Gastrocnemius medialis (tissue), 4 donors: ENCODE measurements around the gene ELMO1. TPM values are rescaled to one million over a fixed set of nuclear protein-coding genes. Genes with fewer than 3 reads are reported as not detected.
A peak's percentile ranks its signal among the peaks of the same experiment; 100 is the strongest.

Source experiments
- ATAC-seq, 2 donors: fragments of 150-250 bp; one replicate each; pipeline ENCODE4 v1.9.1; 2016
- DNase-seq, 2 donors: peaks; one replicate each; pipeline ENCODE4 v3.0.0-alpha.2; 2019
- H3K27ac ChIP-seq, 4 donors: fragments of 200-600 bp; sonication (generic); 1 replicate in 1 of 4; 2 replicates in 3 of 4; pipeline ENCODE4 v1.5.1; 2016 to 2018; ENCODE audit warnings: mild to moderate bottlenecking in 2 of 4, moderate library complexity in 1 of 4
- H3K27me3 ChIP-seq, 3 donors: fragments of 200-600 bp; sonication (generic) in 2 of 3; 1 replicate in 1 of 3; 2 replicates in 2 of 3; pipeline versions ENCODE4 v1.5.1 to v1.6.0; 2016 to 2019; ENCODE audit warnings: mild to moderate bottlenecking in 1 of 3, moderate library complexity in 1 of 3
- H3K36me3 ChIP-seq, 2 donors: fragments of 200-600 bp; sonication (generic) in 1 of 2; one replicate each; pipeline ENCODE4 v1.5.1; 2017 to 2018
- H3K4me1 ChIP-seq, 2 donors: fragments of 200-600 bp; sonication (generic) in 1 of 2; one replicate each; pipeline ENCODE4 v1.5.1; 2016 to 2017; ENCODE audit warnings: mild to moderate bottlenecking in 2 of 2
- H3K4me3 ChIP-seq, 4 donors: fragments of 200-600 bp; sonication (generic) in 3 of 4; 1 replicate in 1 of 4; 2 replicates in 3 of 4; pipeline ENCODE4 v1.5.1; 2016 to 2019; ENCODE audit warnings: mild to moderate bottlenecking in 2 of 4
- H3K9me3 ChIP-seq, 3 donors: fragments of 200-600 bp; sonication (generic) in 2 of 3; 1 replicate in 1 of 3; 2 replicates in 2 of 3; pipeline ENCODE4 v1.5.1; 2016 to 2019
- POLR2A ChIP-seq, 2 donors: fragments of 450-650 bp; IDR thresholded peaks; one replicate each; pipeline ENCODE4 v1.6.1; 2017; ENCODE audit warnings: antibody characterized with exemption in 2 of 2, mild to moderate bottlenecking in 2 of 2, moderate library complexity in 2 of 2
- in situ Hi-C, 4 donors: fragments of 200-750 bp; cut with MboI; loops; one replicate each; pipeline versions ENCODE4 v1.15.0 to v1.8.0; 2017; ENCODE audit warnings: low sequenced_read_pairs in 4 of 4
- intact Hi-C: fragments of 100-400 bp; cut with DNase I; formaldehyde crosslinking; loops from one replicate; pipeline ENCODE4 v1.15.1; 2023; ENCODE audit warnings: low total_unique reads
- total RNA-seq, 4 donors: library from RNA; depleted of rRNA; stranded (reverse); fragments of >200 nt; gene quantifications; one replicate each; pipeline versions ENCODE4 v1.1.0 to v1.2.3, GENCODE V29; 2016
- TF ChIP-seq, protein P1 (sequence below), 5 experiments: fragments of 450-650 bp in 3 of 5; fragments of 200-600 bp in 2 of 5; sonication (generic) in 2 of 5; IDR thresholded peaks in 4 of 5; conservative IDR thresholded peaks in 1 of 5; 1 replicate in 4 of 5; 2 replicates in 1 of 5; pipeline ENCODE4 v1.5.1; 2016 to 2019; ENCODE audit warnings: antibody characterized with exemption in 5 of 5, mild to moderate bottlenecking in 3 of 5, moderate library complexity in 3 of 5

Gene ELMO1
- total RNA-seq, 4 donors from 2014 or later: 8.4 to 18.9 (median 14.6) TPM

- ATAC-seq: no peak
- no peak for DNase-seq
- intact Hi-C loops (loop anchor here (10.0 kb wide), 2 partner anchors 86 to 154 kb away; partner anchors contain the start of gene ELMO1), in situ Hi-C loops (no loop called here)
- TF ChIP-seq, protein P1, sequence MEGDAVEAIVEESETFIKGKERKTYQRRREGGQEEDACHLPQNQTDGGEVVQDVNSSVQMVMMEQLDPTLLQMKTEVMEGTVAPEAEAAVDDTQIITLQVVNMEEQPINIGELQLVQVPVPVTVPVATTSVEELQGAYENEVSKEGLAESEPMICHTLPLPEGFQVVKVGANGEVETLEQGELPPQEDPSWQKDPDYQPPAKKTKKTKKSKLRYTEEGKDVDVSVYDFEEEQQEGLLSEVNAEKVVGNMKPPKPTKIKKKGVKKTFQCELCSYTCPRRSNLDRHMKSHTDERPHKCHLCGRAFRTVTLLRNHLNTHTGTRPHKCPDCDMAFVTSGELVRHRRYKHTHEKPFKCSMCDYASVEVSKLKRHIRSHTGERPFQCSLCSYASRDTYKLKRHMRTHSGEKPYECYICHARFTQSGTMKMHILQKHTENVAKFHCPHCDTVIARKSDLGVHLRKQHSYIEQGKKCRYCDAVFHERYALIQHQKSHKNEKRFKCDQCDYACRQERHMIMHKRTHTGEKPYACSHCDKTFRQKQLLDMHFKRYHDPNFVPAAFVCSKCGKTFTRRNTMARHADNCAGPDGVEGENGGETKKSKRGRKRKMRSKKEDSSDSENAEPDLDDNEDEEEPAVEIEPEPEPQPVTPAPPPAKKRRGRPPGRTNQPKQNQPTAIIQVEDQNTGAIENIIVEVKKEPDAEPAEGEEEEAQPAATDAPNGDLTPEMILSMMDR (IDR thresholded peaks at IDR 0.05 in 4 of 5, conservative IDR thresholded peaks at IDR 0.05 in 1 of 5): no peak
- TF ChIP-seq POLR2A (IDR thresholded peaks at IDR 0.05): no peak
- H3K4me3 ChIP-seq: no peak overlapping the region
- no peaks in the 10 kb centered on the region for H3K36me3 ChIP-seq
- H3K9me3 ChIP-seq: no peaks in the 10 kb centered on the region
- H3K4me1 ChIP-seq: peaks cover 9 to 22% of the 10 kb centered on the region in 2 donors
- peak overlapping the region in 1 of 4 donors; percentile 48 for H3K27ac ChIP-seq
- no peaks in the 10 kb centered on the region for H3K27me3 ChIP-seq
Observed at GRCh38 chr7:37359180-37359579, 89.5 kb downstream of the ELMO1 start.

DNA sequence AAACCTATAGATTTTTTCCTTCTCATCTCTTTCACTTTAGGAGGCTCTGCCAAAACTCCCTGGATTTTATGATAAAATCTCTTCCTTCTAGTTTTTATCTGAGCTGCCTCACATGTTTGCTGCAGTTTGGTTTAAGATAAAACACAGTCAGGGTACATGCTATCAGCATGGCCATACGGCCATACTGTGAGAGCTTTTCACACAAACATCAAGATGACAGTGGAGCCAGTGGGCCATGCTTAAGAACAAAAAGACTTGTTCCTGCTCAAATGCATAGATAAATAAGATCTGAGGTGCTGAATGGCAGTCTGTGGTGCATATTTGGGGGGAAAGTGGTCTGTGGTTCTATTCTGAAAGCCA, 91.0 kb downstream of the ELMO1 start:
- ATAC-seq (no peak), DNase-seq (no peak)
- Histone ChIP-seq H3K9me3 (no peaks in the 10 kb centered on the region), H3K27me3 (no peaks in the 10 kb centered on the region), H3K27ac (peak overlapping the region in 2 of 4 donors; percentile 1 to 20), H3K4me1 (peaks cover 9 to 35% of the 10 kb centered on the region in 2 donors), H3K4me3 (no peak overlapping the region), H3K36me3 (no peaks in the 10 kb centered on the region)
- intact Hi-C loops (loop anchor here (10.0 kb wide), 2 partner anchors 87 to 153 kb away; partner anchors contain the start of gene ELMO1), in situ Hi-C loops (no loop called here)
- TF ChIP-seq, protein P1 (IDR thresholded peaks at IDR 0.05 in 4 of 5, conservative IDR thresholded peaks at IDR 0.05 in 1 of 5): no peak
- no peak for TF ChIP-seq POLR2A (IDR thresholded peaks at IDR 0.05)

DNA sequence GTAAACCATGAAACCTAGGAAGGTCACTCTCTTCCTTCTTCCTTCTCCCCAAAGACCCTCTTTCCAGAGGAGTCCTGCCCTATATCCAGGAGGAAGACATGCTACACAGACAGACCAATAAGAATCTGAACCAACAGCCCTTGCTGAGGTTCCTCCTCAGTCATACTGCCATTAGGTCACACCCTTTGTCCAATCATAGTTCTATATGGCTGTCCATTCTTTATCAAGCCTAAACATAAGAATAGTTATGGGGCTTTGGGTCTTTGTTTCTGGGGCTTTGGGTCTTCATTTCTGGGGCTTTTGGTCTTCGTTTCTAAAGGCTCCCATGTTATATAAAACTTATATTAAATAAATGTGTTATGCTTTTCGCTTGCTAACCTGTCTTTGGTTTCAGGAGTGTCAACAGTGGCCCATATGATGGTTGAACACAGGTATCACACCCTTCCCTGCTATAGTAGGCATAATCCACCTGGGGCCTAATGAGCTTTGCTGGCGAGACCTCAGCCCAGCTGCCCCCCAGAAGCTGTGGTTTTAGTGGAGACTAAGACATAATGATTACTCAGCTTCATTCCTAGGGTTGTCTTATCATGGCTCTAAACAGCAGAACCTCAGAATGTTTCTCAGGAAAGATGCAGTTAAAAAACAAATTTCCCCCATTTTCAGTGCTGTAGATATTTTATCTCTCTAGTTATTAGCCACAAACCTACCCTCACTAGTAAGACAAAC, 91.6 kb downstream of the ELMO1 start:
- Histone ChIP-seq H3K27ac (peak overlapping the region in 3 of 4 donors; percentile 29 to 74 (median 32)), H3K4me1 (peaks cover 9 to 37% of the 10 kb centered on the region in 2 donors), H3K4me3 (no peak overlapping the region), H3K9me3 (no peaks in the 10 kb centered on the region), H3K27me3 (no peaks in the 10 kb centered on the region), H3K36me3 (no peaks in the 10 kb centered on the region)
- ATAC-seq (no peak), DNase-seq (no peak)
- TF ChIP-seq, protein P1 (IDR thresholded peaks at IDR 0.05 in 4 of 5, conservative IDR thresholded peaks at IDR 0.05 in 1 of 5): no peak
- in situ Hi-C loops: no loop called here
- intact Hi-C loops: loop anchor here (10.0 kb wide), 2 partner anchors 88 to 152 kb away; partner anchors contain the start of gene ELMO1

DNA sequence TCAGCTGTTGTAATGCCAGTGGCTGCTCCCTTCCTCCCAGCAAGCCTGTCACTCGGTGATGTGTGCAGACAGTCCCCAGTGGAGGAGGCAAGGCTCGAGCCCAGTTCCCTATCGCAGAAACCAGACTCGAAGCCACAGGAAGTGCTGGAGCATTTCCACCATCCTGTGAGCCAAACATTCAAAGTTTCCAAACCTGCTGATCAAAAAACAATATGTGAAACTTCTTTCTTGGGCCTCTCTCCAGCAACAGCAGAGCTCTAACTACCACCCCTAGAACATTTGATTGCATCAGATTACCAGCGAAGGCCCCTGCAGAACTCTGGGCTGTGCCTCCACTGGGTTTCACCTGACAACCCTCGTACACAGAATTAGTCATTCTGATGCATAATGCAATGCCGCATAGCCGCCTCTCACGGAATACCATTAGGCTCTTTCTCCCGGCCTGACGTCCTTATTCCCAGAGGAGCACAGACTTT, 94.0 kb downstream of the ELMO1 start:
- H3K27me3 ChIP-seq: no peaks in the 10 kb centered on the region
- no peaks in the 10 kb centered on the region for H3K9me3 ChIP-seq
- no peaks in the 10 kb centered on the region for H3K36me3 ChIP-seq
- intact Hi-C loops (loop anchor here (10.0 kb wide), 2 partner anchors 90 to 150 kb away; partner anchors contain the start of gene ELMO1), in situ Hi-C loops (no loop called here)
- peaks cover 9 to 33% of the 10 kb centered on the region in 2 donors for H3K4me1 ChIP-seq
- peak; percentile 85 to 91 for ATAC-seq
- no peak overlapping the region for H3K4me3 ChIP-seq
- H3K27ac ChIP-seq: peak overlapping the region; percentile 70 to 80 (median 72)
- TF ChIP-seq POLR2A (IDR thresholded peaks at IDR 0.05): no peak
- TF ChIP-seq, protein P1 (IDR thresholded peaks at IDR 0.05 in 4 of 5, conservative IDR thresholded peaks at IDR 0.05 in 1 of 5): no peak
- DNase-seq: peak; percentile 67 to 79
